NCI-H146 treated with DMSO at 0.1 percent for 48 hours (cell line): ENCODE data around the gene UBE2G1.
"Not testable (repeated sequence)": the region's sequence is repeated elsewhere in the genome, so short reads cannot be mapped to it uniquely, and the experiment has no call there.

ENCODE experiments used
- DNase-seq: peaks from one replicate; lab custom pipeline; 2025; ENCODE audit not compliant: unreplicated experiment; lab: John Stamatoyannopoulos, UW

Gene UBE2G1

DNA sequence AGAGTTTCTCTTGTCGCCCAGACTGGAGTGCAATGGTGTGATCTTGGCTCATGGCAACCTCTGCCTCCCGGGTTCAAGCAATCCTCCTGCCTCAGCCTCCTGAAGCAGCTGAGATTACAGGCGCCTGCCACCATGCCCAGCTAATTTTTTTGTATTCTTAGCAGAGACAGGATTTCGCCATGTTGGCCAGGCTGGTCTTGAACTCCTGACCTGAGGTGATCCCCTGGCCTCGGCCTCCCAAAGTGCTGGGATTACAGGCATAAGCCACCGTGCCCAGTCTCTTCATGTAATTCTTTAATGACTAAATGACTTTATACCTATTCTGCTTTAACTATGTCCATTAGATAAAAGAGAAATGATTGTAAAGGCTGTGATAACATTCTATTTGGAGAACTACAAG, 111.2 kb downstream of the UBE2G1 start:
- DNase-seq = not testable (repeated sequence)

DNA sequence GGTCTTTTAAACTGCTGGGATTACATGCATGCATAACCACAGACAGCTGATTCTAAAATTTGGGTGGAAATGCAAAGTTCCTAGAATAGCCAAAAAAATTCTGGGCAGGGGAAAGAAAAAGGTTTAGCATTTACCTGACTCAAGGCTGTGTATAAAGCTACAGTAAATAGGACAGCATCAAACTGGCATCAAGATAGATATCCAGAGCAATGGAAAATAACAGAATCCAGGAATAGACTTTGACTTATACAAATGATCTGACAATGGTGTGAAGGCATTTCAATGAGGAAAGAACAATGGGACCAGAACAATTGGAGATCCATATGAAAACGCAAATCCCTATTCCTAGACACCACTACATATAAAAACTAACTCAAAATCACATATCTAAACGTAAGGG, 115.6 kb downstream of the UBE2G1 start:
- DNase-seq = no peak

DNA sequence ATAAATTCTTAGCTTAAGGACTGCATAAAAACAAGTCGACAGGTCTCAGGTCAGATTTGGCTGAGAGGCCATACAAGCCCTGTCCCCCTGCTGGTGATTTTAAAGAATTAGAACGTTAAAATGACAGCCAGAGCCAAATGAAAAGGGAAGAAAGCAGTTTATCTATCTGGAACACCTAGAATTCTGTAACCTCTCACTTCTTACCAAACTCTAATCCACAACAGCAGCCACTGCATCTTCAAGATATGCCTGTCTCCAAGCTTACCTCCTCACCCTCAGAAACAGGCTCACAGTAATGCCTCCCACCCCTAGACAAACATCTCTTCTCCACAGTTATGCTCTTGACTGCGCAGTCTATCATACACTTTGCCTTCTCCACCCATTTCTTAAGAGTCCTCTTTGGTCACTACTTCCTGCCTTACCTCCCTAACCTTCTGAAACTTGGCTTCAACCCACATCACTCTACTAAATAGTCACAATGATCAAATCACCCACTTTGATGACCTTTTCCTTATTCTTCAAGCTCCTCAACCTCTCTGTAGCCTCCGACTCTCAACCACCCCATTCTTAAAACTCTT, 116.9 kb downstream of the UBE2G1 start:
- DNase-seq = no peak

DNA sequence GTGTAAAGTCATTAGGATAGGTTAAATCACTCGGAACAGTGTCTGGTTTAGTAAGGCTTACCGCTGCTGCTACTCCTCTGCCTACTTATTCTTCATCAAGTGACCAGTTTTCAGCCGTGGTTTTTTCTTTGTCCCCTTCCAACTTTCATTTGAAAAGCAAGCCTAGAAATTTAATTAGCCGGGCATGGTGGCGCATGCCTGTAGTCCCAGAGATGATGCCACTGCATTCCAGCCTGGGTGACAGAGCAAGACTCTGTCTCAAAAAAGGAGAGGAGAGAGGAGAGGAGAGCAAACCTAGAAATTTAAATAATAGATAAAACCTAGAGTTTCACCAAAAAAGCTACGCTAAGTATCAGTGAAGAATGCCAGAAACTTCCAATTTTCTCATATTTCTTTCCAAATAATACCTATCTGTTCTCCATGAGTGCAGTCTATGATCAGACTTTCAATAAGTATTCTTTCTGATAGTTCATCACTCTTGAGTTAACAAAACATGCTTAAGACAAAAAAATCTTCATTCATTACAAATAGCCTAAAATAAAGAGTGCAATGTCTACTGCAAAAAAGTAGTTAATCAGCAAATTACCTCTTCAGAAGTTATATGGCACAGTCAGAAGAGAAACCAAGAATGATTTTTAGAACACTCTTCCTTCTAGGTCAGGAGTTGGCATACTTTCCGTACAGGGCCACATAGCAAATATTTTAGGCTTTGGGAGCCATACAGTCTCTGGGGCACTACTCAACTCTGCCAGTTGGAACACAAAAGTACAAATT, 117.8 kb downstream of the UBE2G1 start:
- no peak for DNase-seq

DNA sequence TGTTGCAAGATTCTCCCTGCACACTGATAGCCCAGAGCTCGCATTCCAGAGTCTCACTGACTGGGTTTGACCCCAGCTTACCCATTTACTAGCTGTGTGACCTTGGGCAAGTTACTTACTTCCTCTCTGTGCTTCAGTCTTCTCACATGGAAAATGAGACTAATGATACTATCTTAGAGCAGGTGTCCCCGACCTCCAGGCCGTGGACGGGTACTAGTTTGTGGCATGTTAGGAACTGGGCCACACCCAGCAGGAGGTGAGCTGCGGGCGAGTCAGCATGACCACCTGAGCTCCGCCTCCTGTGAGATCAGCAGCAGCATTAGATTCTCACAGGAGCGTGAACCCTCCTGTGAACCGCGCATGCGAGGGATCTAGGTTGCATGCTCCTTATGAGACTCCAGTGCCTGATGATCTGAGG, 118.5 kb downstream of the UBE2G1 start:
- no peak for DNase-seq

DNA sequence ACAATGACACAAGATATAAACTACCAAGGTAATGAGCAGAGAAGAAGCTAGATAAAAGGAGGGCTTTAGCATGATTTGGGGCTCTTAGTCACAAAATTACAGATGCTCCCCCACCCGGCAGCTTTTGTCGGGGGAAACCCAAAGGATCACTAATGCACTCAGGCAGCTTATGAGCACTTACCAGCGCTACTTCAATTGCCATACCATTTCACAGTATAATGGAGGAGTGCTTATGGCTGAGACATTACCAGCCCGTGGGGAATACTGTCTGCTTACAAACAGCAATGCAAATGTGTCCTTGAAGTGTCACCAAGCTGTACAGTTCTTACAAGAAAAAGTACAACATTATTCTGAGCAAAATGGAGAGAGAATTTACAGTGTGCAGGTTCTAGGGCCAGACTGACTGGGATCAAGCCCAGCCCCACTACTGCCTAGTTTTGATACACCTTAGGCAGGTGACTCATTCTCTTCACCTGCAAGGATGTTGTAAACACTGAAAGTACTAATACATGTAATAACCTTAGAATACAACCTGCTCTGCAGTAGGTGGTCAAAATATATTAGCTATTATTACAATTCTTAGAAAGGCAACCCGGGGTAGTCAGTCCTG, 119.0 kb downstream of the UBE2G1 start:
- no peak for DNase-seq

DNA sequence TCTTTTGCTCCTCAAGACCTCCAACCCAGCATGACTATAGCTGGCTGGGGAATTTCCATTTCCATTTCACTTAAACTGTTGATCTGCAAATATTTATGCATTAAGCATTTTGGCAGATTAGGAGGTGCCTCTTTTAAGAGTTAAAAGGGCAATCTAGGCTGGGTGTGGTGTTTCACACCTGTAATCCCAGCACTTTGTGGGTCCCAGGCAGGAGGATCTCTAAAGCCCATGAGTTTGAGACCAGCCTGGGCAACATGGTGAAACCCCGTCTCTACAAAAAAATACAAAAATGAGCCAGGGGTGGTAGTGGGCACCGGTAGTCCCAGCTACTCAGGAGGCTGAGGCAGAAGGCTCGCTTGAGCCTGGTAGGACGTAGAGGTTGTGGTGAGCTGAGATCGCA, 119.8 kb downstream of the UBE2G1 start:
- DNase-seq = no peak

DNA sequence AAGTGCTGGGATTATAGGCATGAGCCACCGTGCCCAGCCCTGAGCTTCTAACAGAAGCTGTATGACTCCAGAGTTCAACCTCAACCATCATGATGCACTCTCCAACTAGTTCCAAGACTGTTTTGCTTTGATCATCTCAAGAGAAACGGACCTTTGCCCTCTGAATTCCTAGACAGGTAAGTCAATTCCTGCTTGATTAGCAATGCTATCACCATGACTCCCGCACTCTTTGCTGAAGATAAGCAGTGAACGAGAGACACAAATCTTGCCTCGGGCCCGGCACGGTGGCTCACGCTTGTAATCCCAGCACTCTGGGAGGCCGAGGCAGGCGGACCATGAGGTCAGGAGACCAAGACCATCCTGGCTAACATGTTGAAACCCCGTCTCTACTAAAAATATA, 124.9 kb downstream of the UBE2G1 start:
- DNase-seq = no peak

DNA sequence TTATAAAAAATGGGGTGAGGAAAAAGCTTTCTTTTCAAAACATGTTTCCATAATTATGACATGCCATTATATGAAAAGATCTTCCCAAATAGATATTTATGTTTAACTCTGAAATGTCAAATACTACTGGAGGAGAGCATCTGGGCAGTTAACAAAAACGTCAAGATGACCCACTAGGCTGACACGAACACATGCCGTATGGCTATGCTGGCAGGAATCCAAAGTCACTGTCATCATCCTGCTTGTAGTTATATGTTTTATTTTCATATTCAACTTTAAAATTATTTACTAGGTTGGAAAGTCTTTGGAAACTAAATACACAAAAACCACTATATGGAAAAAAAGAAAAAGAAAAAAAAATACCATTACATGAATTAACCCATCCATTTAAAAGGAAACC, 130.0 kb downstream of the UBE2G1 start:
- no peak for DNase-seq

DNA sequence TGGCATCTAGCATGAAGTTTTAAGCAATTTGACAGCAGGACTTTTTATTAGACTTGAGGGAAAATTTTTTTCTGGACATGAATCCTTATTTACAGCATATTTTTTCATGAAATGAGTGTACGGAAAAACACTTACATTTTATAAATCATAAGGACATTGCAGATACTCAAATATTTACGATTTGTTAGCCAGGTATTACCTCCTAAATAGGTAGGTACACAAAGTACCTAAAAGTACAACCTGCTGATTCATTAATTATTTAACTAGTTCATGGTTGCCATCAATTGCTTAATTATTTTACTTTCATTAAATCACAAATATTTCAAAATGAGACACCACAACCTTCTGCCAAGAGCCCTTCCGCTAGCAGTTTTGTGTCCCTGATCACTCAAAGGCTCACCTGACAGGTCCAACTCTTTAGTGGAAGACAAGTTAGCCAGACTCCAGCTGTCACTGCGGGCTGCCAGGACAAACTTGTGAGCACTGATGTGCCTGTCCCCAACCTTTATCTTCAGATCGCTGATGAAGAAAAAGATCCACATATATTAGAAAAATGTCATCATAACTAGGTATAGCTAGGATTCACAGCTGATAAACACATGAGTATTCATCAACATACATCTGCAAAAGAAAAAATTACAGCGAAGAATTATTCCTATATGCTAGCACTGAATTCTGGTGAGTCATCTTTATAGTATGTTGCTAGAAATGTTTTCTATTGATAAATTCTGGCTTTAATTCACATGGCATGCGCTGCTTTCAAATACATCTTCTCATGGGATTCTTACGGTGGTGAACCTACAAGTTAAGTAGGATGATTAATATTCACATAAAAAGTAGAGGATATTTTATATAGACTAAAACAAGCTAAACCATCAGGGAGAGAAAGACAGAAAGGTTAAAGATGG, 130.8 kb downstream of the UBE2G1 start:
- no peak for DNase-seq

DNA sequence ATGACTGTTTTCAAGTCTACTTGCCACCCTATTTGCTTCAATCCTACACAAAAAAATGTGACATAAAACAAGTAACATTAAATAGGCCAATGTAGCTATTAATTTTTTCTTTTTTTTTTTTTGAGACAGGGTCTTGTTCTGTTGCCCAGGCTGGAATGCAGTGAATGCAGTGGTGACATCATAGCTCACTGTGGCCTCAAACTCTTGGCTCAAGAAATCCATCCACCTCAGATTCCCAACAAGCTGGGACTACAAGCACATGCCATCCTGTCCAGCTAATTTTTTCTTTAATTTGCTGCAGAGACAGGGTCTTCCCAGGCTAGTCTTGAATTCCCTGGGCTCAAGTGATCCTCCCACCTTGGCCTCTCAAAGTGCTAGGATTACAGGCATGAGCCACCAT, 132.1 kb downstream of the UBE2G1 start:
- no peak for DNase-seq

DNA sequence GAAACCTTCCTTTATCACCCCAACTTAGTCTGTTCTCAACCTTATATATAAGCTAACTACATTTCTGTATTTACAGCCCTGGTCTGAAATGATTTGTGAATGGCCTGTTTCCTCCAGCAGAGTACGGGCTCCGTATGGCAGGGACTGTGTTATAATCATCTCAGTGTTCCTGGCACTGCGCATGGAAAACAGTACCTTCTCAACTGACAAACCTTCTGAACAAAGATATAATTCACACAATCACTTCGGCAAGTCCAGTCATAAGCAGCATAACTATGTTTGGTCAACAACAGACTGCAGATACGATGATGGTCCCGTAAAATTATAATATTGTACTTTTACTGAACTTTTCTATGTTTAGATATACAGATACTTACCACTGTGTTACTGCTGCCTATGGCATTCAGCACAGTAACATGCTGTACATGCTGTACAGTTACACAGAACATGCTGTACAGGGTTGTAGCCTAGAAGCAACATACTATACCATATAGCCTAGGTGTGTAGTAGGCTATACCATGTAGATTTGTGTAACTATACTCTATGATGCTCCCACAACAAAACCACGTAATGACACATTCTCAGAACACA, 132.7 kb downstream of the UBE2G1 start:
- no peak for DNase-seq

DNA sequence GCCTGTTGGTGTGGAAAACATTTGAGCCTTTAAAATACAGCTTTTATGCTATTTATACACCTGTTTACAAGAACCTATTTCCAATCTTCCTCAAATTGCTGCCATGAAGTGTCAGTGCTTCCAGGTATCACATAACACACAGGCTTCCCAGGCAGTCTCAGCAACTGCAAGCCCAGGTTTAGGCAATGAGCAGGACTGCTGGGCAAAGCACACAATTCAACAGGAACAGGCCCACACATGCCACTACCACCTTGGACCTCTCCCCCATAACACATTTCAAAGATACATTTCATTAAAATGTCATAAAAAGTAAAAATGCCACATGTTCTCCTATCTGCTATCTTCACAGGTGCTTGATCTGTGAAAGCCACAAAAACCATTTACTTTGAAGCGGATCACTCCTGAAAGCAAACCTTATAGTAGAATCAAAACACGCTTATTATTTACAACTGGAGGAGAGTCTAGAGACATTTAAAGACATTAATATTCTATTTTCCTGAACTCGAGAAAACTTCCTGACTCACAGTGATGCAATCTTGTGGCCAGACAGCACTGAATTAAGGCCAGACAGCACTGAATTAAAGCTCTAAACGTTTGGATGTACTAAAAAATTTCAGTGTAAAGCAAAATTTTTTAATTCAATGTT, 134.2 kb downstream of the UBE2G1 start:
- DNase-seq = no peak

DNA sequence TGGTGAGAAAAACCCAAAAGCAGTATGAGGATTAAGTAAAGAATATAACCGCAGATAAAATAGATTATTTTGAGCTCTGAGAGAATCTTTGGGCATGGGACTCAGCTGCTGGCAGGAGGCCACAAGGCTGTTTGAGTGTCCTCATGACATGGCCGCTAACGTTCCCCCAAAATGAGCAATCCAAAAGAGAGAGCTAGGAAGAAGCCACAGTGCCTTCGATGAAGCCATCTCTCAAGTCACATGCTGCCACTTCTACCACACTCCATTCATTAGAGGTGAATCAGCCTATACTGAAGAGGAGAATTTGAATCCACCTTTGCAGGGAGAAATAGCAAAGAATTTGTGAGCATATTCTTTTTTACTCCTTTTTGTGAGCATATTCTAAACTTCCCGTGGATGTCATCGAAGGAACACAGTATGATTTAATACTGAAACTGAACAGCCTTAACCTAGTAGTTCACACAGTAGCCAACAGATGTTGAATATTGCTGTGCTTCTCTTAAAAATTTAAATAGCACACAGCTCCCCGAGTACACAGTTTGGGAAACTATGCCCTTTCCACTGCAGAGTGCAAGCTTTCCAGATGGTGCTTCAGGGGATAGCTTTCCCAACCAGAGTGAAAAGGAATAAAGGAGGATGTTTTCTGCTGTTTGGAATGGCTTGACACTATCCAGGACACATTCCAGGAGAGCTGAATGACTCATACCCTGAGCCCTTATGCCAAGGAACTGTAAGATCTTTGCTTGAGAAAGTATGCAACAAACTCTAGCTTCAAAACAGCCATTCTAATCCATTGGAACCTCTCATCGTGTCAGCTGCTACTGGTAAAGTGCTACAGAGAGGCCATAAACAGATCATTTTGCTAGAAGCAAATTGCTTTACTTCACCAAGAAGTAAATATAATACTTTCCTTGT, 136.6 kb downstream of the UBE2G1 start:
- DNase-seq = no peak

DNA sequence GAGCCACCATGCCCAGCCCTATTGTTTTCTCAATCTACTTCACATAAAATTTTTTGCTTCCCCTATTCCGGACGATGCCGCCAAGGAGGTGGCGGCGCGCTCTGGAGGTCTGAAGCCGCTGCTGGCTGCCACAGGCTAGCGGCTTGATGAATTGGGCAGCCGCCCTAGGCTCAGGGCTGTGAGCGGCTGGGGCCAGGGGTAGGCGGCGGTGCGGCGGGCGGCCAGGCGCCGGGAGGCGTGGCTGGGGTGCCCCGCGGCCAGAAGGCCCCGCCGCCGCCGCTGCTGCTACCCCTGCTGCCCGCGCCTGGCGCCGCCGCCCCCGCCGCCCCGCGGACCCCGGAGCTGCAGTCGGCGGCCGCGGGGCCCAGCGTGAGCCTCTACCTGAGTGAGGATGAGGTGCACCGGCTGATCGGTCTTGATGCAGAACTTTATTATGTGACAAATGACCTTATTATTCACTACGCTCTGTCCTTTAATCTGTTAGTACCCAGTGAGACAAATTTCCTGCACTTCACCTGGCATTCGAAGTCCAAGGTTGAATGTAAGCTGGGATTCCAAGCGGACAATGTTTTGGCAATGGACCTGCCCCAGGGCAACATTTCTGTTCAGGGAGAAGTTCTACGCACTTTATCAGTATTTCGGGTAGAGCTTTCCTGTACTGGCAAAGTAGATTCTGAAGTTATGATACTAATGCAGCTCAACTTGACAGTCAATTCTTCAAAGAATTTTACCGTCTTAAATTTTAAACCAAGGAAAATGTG, 144.4 kb downstream of the UBE2G1 start:
- DNase-seq = no peak

DNA sequence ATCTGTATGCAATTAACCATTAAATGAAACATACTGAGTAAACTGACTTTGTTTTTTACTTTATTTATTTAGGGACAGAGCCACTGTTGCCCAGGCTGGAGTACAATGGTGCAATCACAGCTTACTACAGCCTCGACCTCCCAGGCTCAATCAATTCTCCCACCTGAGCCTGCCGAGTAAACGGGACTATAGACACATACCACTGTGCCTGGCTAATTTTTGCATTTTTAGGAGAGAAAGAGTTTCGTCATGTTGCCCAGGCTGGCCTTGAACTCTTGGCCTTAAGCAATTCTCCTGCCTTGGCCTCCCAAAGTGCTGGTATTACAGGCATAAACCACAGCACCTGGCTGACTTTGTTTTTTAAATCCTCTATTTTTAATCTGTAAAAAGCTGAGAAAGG, 145.3 kb downstream of the UBE2G1 start:
- DNase-seq = no peak

DNA sequence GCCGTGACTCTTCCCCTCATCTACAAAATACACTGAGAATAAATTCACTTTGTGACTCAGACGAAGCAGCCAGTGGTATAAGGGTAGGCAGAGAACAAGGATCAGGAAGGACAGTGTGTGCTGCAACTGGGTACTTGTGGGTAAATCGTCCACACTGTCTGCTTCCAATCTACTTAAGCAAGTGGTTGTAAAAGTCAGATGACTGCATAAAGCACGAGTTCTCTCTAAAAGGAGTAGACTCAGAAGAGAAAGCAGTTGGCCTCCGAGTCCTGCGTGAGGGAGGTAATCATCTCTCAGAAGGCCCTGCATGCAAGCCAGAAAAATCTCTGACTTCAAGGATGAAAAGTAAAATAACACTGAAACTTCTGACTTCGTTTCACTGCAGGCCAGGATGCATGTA, 145.8 kb downstream of the UBE2G1 start:
- DNase-seq = no peak
